ENCODE measurements around the gene PPP1R13L. TPM values are rescaled to one million over a fixed set of nuclear protein-coding genes. Genes with fewer than 3 reads are reported as not detected.

The PPP1R13L gene
- total and polyA plus RNA-seq, 2 of the 8 experiments (the other 6 are each of a cell fraction or from before 2014, with no cell fraction given) = 9.1 to 15.3 TPM

- TF ChIP-seq, protein P1, sequence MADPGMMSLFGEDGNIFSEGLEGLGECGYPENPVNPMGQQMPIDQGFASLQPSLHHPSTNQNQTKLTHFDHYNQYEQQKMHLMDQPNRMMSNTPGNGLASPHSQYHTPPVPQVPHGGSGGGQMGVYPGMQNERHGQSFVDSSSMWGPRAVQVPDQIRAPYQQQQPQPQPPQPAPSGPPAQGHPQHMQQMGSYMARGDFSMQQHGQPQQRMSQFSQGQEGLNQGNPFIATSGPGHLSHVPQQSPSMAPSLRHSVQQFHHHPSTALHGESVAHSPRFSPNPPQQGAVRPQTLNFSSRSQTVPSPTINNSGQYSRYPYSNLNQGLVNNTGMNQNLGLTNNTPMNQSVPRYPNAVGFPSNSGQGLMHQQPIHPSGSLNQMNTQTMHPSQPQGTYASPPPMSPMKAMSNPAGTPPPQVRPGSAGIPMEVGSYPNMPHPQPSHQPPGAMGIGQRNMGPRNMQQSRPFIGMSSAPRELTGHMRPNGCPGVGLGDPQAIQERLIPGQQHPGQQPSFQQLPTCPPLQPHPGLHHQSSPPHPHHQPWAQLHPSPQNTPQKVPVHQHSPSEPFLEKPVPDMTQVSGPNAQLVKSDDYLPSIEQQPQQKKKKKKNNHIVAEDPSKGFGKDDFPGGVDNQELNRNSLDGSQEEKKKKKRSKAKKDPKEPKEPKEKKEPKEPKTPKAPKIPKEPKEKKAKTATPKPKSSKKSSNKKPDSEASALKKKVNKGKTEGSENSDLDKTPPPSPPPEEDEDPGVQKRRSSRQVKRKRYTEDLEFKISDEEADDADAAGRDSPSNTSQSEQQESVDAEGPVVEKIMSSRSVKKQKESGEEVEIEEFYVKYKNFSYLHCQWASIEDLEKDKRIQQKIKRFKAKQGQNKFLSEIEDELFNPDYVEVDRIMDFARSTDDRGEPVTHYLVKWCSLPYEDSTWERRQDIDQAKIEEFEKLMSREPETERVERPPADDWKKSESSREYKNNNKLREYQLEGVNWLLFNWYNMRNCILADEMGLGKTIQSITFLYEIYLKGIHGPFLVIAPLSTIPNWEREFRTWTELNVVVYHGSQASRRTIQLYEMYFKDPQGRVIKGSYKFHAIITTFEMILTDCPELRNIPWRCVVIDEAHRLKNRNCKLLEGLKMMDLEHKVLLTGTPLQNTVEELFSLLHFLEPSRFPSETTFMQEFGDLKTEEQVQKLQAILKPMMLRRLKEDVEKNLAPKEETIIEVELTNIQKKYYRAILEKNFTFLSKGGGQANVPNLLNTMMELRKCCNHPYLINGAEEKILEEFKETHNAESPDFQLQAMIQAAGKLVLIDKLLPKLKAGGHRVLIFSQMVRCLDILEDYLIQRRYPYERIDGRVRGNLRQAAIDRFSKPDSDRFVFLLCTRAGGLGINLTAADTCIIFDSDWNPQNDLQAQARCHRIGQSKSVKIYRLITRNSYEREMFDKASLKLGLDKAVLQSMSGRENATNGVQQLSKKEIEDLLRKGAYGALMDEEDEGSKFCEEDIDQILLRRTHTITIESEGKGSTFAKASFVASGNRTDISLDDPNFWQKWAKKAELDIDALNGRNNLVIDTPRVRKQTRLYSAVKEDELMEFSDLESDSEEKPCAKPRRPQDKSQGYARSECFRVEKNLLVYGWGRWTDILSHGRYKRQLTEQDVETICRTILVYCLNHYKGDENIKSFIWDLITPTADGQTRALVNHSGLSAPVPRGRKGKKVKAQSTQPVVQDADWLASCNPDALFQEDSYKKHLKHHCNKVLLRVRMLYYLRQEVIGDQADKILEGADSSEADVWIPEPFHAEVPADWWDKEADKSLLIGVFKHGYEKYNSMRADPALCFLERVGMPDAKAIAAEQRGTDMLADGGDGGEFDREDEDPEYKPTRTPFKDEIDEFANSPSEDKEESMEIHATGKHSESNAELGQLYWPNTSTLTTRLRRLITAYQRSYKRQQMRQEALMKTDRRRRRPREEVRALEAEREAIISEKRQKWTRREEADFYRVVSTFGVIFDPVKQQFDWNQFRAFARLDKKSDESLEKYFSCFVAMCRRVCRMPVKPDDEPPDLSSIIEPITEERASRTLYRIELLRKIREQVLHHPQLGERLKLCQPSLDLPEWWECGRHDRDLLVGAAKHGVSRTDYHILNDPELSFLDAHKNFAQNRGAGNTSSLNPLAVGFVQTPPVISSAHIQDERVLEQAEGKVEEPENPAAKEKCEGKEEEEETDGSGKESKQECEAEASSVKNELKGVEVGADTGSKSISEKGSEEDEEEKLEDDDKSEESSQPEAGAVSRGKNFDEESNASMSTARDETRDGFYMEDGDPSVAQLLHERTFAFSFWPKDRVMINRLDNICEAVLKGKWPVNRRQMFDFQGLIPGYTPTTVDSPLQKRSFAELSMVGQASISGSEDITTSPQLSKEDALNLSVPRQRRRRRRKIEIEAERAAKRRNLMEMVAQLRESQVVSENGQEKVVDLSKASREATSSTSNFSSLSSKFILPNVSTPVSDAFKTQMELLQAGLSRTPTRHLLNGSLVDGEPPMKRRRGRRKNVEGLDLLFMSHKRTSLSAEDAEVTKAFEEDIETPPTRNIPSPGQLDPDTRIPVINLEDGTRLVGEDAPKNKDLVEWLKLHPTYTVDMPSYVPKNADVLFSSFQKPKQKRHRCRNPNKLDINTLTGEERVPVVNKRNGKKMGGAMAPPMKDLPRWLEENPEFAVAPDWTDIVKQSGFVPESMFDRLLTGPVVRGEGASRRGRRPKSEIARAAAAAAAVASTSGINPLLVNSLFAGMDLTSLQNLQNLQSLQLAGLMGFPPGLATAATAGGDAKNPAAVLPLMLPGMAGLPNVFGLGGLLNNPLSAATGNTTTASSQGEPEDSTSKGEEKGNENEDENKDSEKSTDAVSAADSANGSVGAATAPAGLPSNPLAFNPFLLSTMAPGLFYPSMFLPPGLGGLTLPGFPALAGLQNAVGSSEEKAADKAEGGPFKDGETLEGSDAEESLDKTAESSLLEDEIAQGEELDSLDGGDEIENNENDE (IDR thresholded peaks at IDR 0.05; ENCODE audit: insufficient replicate concordance, low read length) = no peak
- no peak for TF ChIP-seq NANOG (IDR thresholded peaks at IDR 0.05; ENCODE audit: insufficient read depth, low read depth, low read length, poor library complexity, severe bottlenecking)
- TF ChIP-seq, protein P2, sequence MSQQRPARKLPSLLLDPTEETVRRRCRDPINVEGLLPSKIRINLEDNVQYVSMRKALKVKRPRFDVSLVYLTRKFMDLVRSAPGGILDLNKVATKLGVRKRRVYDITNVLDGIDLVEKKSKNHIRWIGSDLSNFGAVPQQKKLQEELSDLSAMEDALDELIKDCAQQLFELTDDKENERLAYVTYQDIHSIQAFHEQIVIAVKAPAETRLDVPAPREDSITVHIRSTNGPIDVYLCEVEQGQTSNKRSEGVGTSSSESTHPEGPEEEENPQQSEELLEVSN (IDR thresholded peaks at IDR 0.05) = no peak
- TF ChIP-seq KDM4A (IDR thresholded peaks at IDR 0.05; ENCODE audit: low read depth, low read length, severe bottlenecking) = no peak
- TF ChIP-seq TAF1 (IDR thresholded peaks at IDR 0.05; ENCODE audit: low read depth, low read length) = no peak
- no peak for TF ChIP-seq FOSL1 (IDR thresholded peaks at IDR 0.05; ENCODE audit: insufficient read depth, low read depth, low read length)
- no peak for TF ChIP-seq HDAC2 (IDR thresholded peaks at IDR 0.05; ENCODE audit: borderline replicate concordance in 1 of 2, low read depth in 2 of 2, low read length in 2 of 2)
- no peak for TF ChIP-seq NRF1 (IDR thresholded peaks at IDR 0.05; ENCODE audit: low read depth, low read length)
- TF ChIP-seq ZNF274 (IDR thresholded peaks at IDR 0.05; ENCODE audit: borderline replicate concordance, extremely low read depth, low read length) = no peak
- no peak for TF ChIP-seq SP1 (IDR thresholded peaks at IDR 0.05; ENCODE audit: low read depth, low read length)
- no peak for TF ChIP-seq BRCA1 (IDR thresholded peaks at IDR 0.05; ENCODE audit: low read depth, low read length)
These were observed 12.3 kb upstream of the PPP1R13L start (continued) for GRCh38 chr19:45417151-45417550.
